Fibroblast of the aortic adventitia (primary cell): ENCODE measurements around the gene GPD2. TPM values are rescaled to one million over a fixed set of nuclear protein-coding genes. Genes with fewer than 3 reads are reported as not detected.

ENCODE experiments used
- DNase-seq: peaks from one replicate; pipeline ENCODE4 v3.0.0-alpha.2; 2010; ENCODE audit warnings: low read depth
- H3K4me3 ChIP-seq: 2 replicates; pipeline ENCODE4 v1.5.1; 2011; ENCODE audit warnings: low read depth, mild to moderate bottlenecking, control low read depth, low read length, moderate library complexity
- total RNA-seq: library from RNA; depleted of rRNA; stranded (reverse); fragments of >200 nt; gene quantifications from 2 replicates; pipeline ENCODE4 v1.2.3, GENCODE V29; 2012; ENCODE audit warnings: low replicate concordance
- TF ChIP-seq, protein P1 (sequence below): IDR thresholded peaks from 2 replicates; pipeline ENCODE4 v1.5.1; 2011; ENCODE audit warnings: mild to moderate bottlenecking, low read length, control low read depth, inconsistent platforms; ENCODE audit not compliant: insufficient read depth

Gene GPD2
- total RNA-seq, 1 donor, result 89.7 TPM

DNA sequence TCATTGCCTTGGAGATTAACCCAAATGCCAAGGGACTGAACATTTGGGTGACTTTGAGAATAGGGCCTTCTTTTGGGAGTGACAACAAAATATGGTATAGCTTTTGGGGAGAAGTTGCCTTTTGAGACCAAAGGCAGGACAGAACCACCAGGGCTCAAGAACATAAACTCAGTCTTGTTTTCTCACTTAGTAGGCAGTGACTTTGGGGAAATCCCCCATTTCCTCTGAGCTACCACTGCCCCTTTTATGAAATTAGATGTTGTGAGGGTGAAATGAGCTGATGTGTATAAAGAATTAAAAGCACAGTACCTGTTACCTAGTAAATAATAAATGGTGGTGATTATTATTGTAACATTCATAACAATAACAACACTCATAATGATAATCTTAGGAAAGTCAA lies 36.5 kb downstream of the GPD2 start:
- TF ChIP-seq, protein P1, sequence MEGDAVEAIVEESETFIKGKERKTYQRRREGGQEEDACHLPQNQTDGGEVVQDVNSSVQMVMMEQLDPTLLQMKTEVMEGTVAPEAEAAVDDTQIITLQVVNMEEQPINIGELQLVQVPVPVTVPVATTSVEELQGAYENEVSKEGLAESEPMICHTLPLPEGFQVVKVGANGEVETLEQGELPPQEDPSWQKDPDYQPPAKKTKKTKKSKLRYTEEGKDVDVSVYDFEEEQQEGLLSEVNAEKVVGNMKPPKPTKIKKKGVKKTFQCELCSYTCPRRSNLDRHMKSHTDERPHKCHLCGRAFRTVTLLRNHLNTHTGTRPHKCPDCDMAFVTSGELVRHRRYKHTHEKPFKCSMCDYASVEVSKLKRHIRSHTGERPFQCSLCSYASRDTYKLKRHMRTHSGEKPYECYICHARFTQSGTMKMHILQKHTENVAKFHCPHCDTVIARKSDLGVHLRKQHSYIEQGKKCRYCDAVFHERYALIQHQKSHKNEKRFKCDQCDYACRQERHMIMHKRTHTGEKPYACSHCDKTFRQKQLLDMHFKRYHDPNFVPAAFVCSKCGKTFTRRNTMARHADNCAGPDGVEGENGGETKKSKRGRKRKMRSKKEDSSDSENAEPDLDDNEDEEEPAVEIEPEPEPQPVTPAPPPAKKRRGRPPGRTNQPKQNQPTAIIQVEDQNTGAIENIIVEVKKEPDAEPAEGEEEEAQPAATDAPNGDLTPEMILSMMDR, result no peak
- DNase-seq, result no peak
- no peak overlapping the region for H3K4me3 ChIP-seq

DNA sequence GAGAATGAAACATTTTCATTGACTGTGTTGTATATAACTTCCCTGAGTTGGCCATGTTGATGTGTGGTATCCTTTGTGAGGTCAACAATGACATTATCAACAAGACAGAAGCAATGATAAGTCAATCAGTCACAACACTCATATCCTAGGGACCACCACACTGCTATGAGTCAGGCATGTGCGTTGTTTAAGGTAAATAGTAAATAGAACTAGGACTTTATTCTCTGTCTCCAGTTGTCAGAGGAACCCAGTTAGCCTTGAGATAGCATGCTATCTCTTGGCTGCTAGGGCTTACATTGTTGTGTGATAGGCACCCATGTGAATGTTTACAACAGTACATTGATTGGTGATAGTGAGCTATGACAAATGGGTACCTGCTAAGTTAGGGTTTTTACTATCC lies 37.3 kb downstream of the GPD2 start:
- H3K4me3 ChIP-seq, result no peak overlapping the region
- TF ChIP-seq, protein P1, result no peak
- DNase-seq, result no peak

DNA sequence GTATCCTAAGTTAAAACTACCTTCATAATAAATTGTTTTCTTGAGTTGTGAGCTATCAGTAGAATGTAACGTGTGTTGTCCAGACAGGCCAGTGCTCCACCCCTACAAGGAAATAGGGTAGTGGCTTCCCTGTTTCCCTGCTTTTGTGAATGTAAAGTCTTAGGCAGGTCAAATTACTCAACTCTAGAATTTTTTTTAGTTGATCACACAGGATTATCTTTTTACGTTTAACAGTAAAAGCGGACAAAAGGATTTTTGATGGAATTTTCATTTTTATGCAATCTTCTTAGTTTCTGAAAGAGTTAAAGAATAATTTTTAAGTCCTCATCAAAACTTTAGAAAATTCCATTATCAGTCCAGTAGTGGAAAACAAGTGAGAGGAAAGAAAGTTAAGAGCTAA lies 38.2 kb downstream of the GPD2 start:
- no peak for DNase-seq
- no peak overlapping the region for H3K4me3 ChIP-seq
- TF ChIP-seq, protein P1, result no peak

DNA sequence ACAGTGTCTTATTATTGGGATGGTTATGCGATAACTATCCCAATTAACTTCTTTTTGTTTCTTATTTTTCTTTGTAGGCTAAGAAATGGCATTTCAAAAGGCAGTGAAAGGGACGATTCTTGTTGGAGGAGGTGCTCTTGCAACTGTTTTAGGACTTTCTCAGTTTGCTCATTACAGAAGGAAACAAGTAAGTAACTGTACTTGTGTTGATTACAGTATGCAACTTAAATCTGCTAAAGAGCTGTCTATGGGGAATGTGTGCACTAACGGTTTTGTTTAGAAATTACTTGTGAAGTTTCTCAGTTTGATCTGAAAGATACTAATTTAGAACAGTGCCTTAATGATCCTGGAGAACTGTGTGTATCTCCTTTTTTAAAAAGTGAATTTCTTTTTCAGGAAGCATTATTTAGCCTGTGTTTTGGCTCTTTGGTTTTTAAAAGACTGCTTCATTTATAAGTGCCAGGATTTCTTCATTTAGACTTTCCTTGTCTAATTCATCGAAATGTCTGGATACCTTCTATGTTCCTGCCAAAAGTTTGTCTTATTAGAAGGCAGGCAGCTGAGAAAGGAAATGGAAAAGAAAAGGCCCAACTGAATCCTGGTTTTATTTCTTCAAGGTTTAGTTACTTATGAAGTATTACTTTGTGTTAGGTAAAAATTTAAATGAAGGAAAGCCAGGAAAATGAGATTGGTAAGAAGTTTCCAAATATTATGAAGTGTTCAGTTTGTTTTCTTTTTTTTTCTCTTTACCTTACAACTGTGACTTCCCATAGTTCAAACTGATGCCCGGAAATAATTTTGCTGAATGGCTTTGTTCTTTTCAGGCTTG lies 40.1 kb downstream of the GPD2 start:
- H3K4me3 ChIP-seq, result peak overlapping the region; percentile 6
- DNase-seq, result peak; percentile 38
- TF ChIP-seq, protein P1, result no peak

DNA sequence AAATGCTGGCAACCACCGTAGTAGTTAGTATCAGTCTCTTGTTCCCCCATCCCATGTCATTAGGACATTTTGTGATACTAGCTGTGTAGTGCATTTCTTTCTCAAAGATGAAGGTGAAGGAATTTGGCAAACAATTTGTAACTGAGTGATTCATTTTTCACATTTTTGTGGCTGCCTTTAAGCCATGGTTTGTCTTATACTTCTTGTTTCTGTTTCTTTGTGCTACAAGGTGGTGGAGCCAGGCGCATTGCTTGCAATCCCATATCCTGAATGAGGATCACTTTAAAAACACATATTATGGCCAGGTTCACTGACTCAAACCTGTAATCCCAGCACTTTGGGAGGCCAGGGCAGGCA lies 40.6 kb downstream of the GPD2 start:
- H3K4me3 ChIP-seq, result peak overlapping the region; percentile 6
- TF ChIP-seq, protein P1, result no peak
- DNase-seq, result peak; percentile 82

DNA sequence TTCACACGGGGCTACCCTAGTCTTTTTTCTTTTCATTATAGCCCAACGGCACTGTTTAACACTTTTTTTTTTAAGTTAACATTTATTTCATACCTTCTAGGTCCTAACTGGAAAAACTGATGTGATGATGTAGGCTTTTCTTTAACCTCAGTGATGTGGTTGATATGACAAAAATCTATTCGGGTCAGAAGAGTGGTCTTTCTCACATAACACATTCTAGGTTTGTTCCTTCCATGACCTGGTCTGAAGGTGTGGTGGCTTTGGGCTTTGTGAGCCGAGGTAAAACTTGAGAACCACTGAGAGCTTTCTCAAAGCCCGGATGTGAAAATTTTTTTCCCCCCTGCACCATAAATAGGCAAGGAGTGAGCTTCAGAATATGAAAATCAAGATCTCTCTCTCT lies 44.2 kb downstream of the GPD2 start:
- TF ChIP-seq, protein P1, result no peak
- no peak for DNase-seq
- no peak overlapping the region for H3K4me3 ChIP-seq

DNA sequence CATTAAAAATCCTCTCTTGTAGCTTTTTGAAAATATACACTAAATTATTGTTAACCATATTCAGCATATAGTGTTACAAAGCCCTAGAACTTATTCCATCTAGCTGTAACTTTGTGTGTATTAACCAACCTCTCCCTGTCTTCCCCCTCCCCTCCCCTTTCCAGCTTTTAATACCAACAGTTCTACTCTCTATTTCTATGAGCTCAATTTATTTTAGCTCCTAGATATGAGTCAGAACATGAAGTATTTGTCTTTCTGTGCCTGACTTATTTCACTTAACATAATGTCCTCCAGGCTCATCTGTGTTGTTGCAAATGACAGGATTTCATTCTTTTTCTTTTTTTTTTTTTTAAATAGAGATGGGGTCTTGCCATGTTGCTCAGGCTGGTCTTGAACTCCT lies 45.1 kb downstream of the GPD2 start:
- TF ChIP-seq, protein P1, result no peak
- peak; percentile 16 for DNase-seq
- no peak overlapping the region for H3K4me3 ChIP-seq
